BE2C (cell line): ENCODE data around the gene POLR2J.
"Not testable (repeated sequence)": the region's sequence is repeated elsewhere in the genome, so short reads cannot be mapped to it uniquely, and the experiment has no call there.

Source experiments
- DNase-seq: peaks from one replicate; pipeline ENCODE4 v3.0.0-alpha.2; 2020
- H3K27me3 ChIP-seq: fragments of 250-450 bp; sonication (Bioruptor Pico); 2 replicates; pipeline ENCODE4 v1.5.1; 2020; ENCODE audit warnings: mild to moderate bottlenecking
- H3K36me3 ChIP-seq: fragments of 250-450 bp; sonication (Bioruptor Pico); 2 replicates; pipeline ENCODE4 v1.5.1; 2020; ENCODE audit warnings: mild to moderate bottlenecking
- H3K4me1 ChIP-seq: fragments of 250-450 bp; sonication (Bioruptor Pico); 2 replicates; pipeline ENCODE4 v1.5.1; 2020
- H3K4me3 ChIP-seq: 2 replicates; pipeline ENCODE4 v1.5.1; 2011; ENCODE audit warnings: low read depth, low read length
- H3K9me3 ChIP-seq: fragments of 250-450 bp; sonication (Bioruptor Pico); 2 replicates; pipeline ENCODE4 v1.5.1; 2020
- CTCF ChIP-seq: IDR thresholded peaks from 2 replicates; pipeline ENCODE4 v1.5.1; 2012; ENCODE audit warnings: mild to moderate bottlenecking, low read depth, low read length

Gene POLR2J

DNA sequence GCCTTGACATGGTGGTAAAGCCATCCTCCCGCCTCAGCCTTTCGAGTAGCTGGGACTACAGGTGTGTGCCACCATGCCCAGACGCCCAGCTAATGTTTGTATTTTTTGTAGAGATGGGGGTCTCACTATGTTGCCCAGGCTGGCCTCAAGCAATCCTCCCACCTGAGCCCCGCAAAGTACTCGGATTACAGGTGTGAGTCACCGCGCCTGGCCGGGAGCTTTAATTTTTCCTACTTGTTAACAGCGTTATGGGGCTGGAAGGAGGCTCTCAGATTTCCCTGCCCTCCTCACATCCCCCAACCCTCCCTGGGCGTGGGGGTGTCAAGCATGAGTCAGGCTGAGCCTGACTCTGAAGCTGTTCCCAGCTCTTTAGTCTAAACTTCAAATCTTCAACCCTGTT is 22.4 kb downstream of the POLR2J start:
- no peak for TF ChIP-seq CTCF
- H3K4me3 ChIP-seq, result no peak overlapping the region
- DNase-seq, result no peak
- peaks cover 41% of the 10 kb centered on the region for H3K36me3 ChIP-seq
- no peaks in the 10 kb centered on the region for H3K9me3 ChIP-seq
- H3K4me1 ChIP-seq, result no peaks in the 10 kb centered on the region
- no peaks in the 10 kb centered on the region for H3K27me3 ChIP-seq

DNA sequence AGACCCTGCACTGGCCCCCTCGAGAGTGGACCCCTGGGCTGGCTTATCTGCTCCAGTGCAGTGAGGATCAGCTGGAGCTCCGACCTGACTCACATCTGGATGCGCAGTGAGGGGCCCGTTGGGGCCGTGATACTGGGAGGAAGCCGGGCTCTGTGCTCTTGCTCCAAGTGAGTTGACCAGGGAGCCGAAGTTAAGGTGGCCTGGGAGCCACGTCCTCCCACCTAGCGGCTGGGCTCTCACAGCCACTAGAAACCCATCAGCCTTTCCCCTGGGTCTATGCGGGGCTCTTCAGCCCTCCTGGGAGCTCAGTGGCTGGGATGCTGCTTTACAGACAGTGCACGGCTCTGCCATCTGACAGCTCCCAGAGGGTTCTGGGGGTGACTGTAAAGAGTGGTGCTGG is 23.1 kb downstream of the POLR2J start:
- Histone ChIP-seq H3K4me3 (no peak overlapping the region), H3K36me3 (peaks cover 41% of the 10 kb centered on the region), H3K27me3 (no peaks in the 10 kb centered on the region), H3K4me1 (no peaks in the 10 kb centered on the region), H3K9me3 (no peaks in the 10 kb centered on the region)
- TF ChIP-seq CTCF, result no peak
- no peak for DNase-seq

GRCh38 chr7:102454932-102455331 is 23.8 kb downstream of the POLR2J start:
- H3K36me3 ChIP-seq, result peaks cover 41% of the 10 kb centered on the region
- not testable (repeated sequence) for H3K27me3 ChIP-seq, H3K4me3 ChIP-seq, H3K4me1 ChIP-seq, DNase-seq, H3K9me3 ChIP-seq

GRCh38 chr7:102454468-102454867 is 24.3 kb downstream of the POLR2J start:
- peaks cover 39% of the 10 kb centered on the region for H3K36me3 ChIP-seq
- no peak for TF ChIP-seq CTCF
- no peak for DNase-seq
- H3K27me3 ChIP-seq, result no peaks in the 10 kb centered on the region
- no peaks in the 10 kb centered on the region for H3K9me3 ChIP-seq
- H3K4me1 ChIP-seq, result no peaks in the 10 kb centered on the region
- no peak overlapping the region for H3K4me3 ChIP-seq

DNA sequence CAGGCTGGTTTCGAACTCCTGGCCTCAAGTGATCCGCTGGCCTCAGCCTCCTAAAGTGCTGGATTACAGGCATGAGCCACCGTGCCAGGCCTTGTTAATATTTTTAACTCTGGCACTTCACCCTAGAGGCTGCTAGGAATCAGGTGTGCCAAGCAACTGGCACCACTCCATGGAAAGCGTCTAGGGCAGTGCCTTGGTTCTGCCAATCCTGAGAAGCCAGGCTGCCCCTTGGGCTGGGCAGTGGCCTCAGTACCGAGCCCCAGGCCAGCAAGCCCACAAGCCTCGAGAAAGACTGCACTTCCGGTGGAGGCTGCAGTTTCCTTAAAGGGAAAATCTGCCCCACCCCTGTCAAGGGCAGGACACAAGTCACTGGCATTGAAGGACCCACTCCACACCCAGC is 25.4 kb downstream of the POLR2J start:
- TF ChIP-seq CTCF, result no peak
- no peaks in the 10 kb centered on the region for H3K4me1 ChIP-seq
- H3K4me3 ChIP-seq, result no peak overlapping the region
- H3K36me3 ChIP-seq, result peaks cover 30% of the 10 kb centered on the region
- H3K27me3 ChIP-seq, result no peaks in the 10 kb centered on the region
- H3K9me3 ChIP-seq, result no peaks in the 10 kb centered on the region
- DNase-seq, result no peak

DNA sequence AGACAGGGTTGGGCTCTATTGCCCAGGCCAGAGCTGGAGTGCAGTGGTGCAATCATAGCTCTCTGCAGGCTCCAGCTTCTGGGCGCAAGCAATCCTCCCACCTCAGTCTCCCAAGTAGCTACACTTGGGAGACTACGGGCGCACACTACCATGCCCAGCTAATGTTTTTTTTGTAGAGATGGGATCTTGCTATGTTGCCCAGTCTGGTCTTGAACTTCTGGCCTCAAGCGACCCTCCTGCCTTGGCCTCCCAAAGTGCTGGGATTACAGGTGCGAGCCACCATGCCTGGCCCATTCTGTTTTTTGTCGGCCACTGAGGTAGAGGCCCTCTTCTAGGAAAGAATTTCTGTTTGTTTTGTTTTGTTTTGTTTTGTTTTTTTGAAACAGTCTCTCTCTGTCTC is 26.3 kb downstream of the POLR2J start:
- H3K36me3 ChIP-seq, result peaks cover 28% of the 10 kb centered on the region
- no peak for TF ChIP-seq CTCF
- H3K9me3 ChIP-seq, result no peaks in the 10 kb centered on the region
- DNase-seq, result no peak
- no peaks in the 10 kb centered on the region for H3K4me1 ChIP-seq
- H3K4me3 ChIP-seq, result no peak overlapping the region
- H3K27me3 ChIP-seq, result no peaks in the 10 kb centered on the region
